K562 (cell line): ENCODE results near the gene GYS1. TPM values are rescaled to one million over a fixed set of nuclear protein-coding genes. Genes with fewer than 3 reads are reported as not detected.
A peak's percentile ranks its signal among the peaks of the same experiment; 100 is the strongest.

ENCODE experiments used
- ATAC-seq: fragments of 200-7000 bp; cut with Tn5 transposase; 3 replicates; pipeline ENCODE4 v1.9.1; 2020; ENCODE audit warnings: moderate library complexity
- BruUV-seq: library from RNA; stranded (reverse); fragments of 400-500 nt; replicated peaks from 2 replicates; lab custom pipeline; 2021; lab: Mats Ljungman, UMichigan
- CTCF ChIA-PET: fragments of 300-600 bp; formaldehyde crosslinking; extraction: SDS; loops from one replicate; lab custom pipeline; 2021; ENCODE audit warnings: low intra/inter-chr PET ratio; lab: Yijun Ruan, JAX
- POLR2A ChIA-PET: fragments of 300-600, 350-650 bp; sonication (Branson Sonifier 250); formaldehyde crosslinking; extraction: SDS; loops from one replicate; lab custom pipeline; 2021; ENCODE audit warnings: antibody characterized with exemption, inconsistent platforms; lab: Yijun Ruan, JAX
- DNase-seq, 4 experiments: peaks; one replicate each; pipeline versions ENCODE4 v3.0.0 to v3.0.0-alpha.2; 2011 to 2018; ENCODE audit warnings: low spot score in 3 of 4, mixed read lengths in 3 of 4; ENCODE audit errors: extremely low read depth in 1 of 4
- FAIRE-seq: peaks from 2 replicates; lab custom pipeline; 2011; peaks lifted over from hg19 to GRCh38; lab: Jason Lieb, UNC
- H2AFZ ChIP-seq: 2 replicates; pipeline ENCODE4 v1.6.0; 2011; ENCODE audit warnings: low read depth, low read length, control low read depth, inconsistent platforms
- H3K27ac ChIP-seq: fragments of 200-600 bp; 3 replicates; pipeline ENCODE4 v1.8.0; 2011; ENCODE audit warnings: low read depth, mild to moderate bottlenecking, control low read depth, inconsistent platforms, low read length, moderate library complexity, mixed read lengths; ENCODE audit errors: extremely low read depth
- H3K27me3 ChIP-seq, 2 experiments: fragments of 300-600 bp in 1 of 2; 2 replicates in 1 of 2; 3 replicates in 1 of 2; pipeline versions ENCODE4 v1.6.0 to v1.8.0; 2011; ENCODE audit warnings: inconsistent platforms in 2 of 2, low read length in 2 of 2, mild to moderate bottlenecking in 1 of 2, mixed read lengths in 1 of 2, moderate library complexity in 1 of 2; ENCODE audit not compliant: control insufficient read depth in 2 of 2, insufficient read depth in 2 of 2
- H3K36me3 ChIP-seq: fragments of 300-600 bp; 3 replicates; pipeline ENCODE4 v1.8.0; 2011; ENCODE audit warnings: mild to moderate bottlenecking, low read length, inconsistent platforms; ENCODE audit not compliant: control insufficient read depth, insufficient read depth
- H3K4me1 ChIP-seq, 2 experiments: fragments of 200-600 bp in 1 of 2; replicated peaks in 1 of 2; 2 replicates in 1 of 2; 3 replicates in 1 of 2; pipeline versions ENCODE4 v1.5.1 to v1.8.0; 2011; ENCODE audit warnings: inconsistent platforms in 2 of 2, low read length in 2 of 2, mild to moderate bottlenecking in 1 of 2, mixed read lengths in 1 of 2, moderate library complexity in 1 of 2; ENCODE audit not compliant: control insufficient read depth in 2 of 2, insufficient read depth in 2 of 2
- H3K4me2 ChIP-seq: 2 replicates; pipeline ENCODE4 v1.6.1; 2011; ENCODE audit warnings: low read length, control low read depth, inconsistent platforms, mixed read lengths; ENCODE audit not compliant: insufficient read depth
- H3K4me3 ChIP-seq: fragments of 200-600 bp; sonication (generic), shearing (Covaris generic); 2 replicates; pipeline ENCODE4 v1.5.1; 2016; ENCODE audit warnings: control low read depth, inconsistent platforms
- H3K79me2 ChIP-seq: fragments of 200-600 bp; 3 replicates; pipeline ENCODE4 v1.8.0; 2011; ENCODE audit warnings: low read length, inconsistent platforms; ENCODE audit not compliant: control insufficient read depth, insufficient read depth
- H3K9ac ChIP-seq, 2 experiments: 2 replicates each; pipeline versions ENCODE4 v1.6.0 to v1.6.1; 2011; ENCODE audit warnings: low read depth in 2 of 2, low read length in 2 of 2, control low read depth in 1 of 2, inconsistent platforms in 1 of 2, mild to moderate bottlenecking in 1 of 2, mixed read lengths in 1 of 2; ENCODE audit not compliant: insufficient read depth in 1 of 2
- H3K9me1 ChIP-seq: one replicate; pipeline ENCODE4 v1.6.0; 2011; ENCODE audit warnings: inconsistent platforms, mild to moderate bottlenecking, low read length, moderate library complexity; ENCODE audit not compliant: control insufficient read depth, insufficient read depth
- H3K9me3 ChIP-seq: replicated peaks from 2 replicates; pipeline ENCODE4 v1.5.1; 2011; ENCODE audit warnings: low read depth, low read length, inconsistent platforms; ENCODE audit not compliant: control insufficient read depth, insufficient read depth
- H4K20me1 ChIP-seq: replicated peaks from 2 replicates; pipeline ENCODE4 v1.6.1; 2011; ENCODE audit warnings: low read length, inconsistent platforms, mixed read lengths; ENCODE audit not compliant: control insufficient read depth, insufficient read depth
- EGR1 ChIP-seq: fragments of 450-650 bp; conservative IDR thresholded peaks from 2 replicates; pipeline ENCODE4 v1.6.1; 2017; ENCODE audit warnings: mild to moderate bottlenecking
- WGBS: fragments of 100-300 bp; shearing (Covaris generic); methylation state at CpG from one replicate; pipeline ENCODE4 v1.1.6; 2016; ENCODE audit warnings: low coverage, mixed read lengths; ENCODE audit not compliant: insufficient coverage; ENCODE audit errors: missing lambda C conversion rate; 5-methylcytosine and 5-hydroxymethylcytosine counted together
- in situ Hi-C: fragments of 300-500 bp; cut with MboI; formaldehyde crosslinking; loops from 4 replicates; pipeline ENCODE4 v1.15.0; 2018; ENCODE audit warnings: inconsistent platforms, mixed read lengths
- intact Hi-C: fragments of 100-400 bp; cut with micrococcal nuclease; formaldehyde crosslinking; loops from 2 replicates; pipeline ENCODE4 v1.14.2; 2022
- polyA plus RNA-seq, 8 experiments: library from polyadenylated mRNA; depleted of rRNA in 4 of 8; stranded (reverse) in 5 of 8; unstranded in 3 of 8; fragments of >200 nt; fragmentation: Nextera tagmentation in 2 of 8; fragmentation: Illumina TruSeq in 1 of 8; extraction: Ambion mirVana in 2 of 8; extraction: Trizol in 1 of 8; gene quantifications; 2 replicates each; pipeline versions ENCODE4 v1.2.1 to v1.2.3, GENCODE V29; 2011 to 2014; ENCODE audit warnings: inconsistent platforms in 1 of 8, missing spikeins in 1 of 8
- total RNA-seq, 7 experiments: library from RNA; depleted of rRNA in 6 of 7; stranded (reverse); fragments of >200 nt in 6 of 7; fragmentation: Illumina TruSeq in 2 of 7; extraction: Trizol in 2 of 7; gene quantifications; 2 replicates each; pipeline versions ENCODE4 v1.2.1 to v1.2.3, GENCODE V29; 2011 to 2021; ENCODE audit warnings: low replicate concordance in 1 of 7
- TF ChIP-seq, protein P1 (sequence below): fragments of 450-650 bp; IDR thresholded peaks from 2 replicates; pipeline ENCODE4 v1.6.1; 2016; ENCODE audit warnings: mild to moderate bottlenecking
- TF ChIP-seq, protein P2 (sequence below): fragments of 250-450 bp; sonication (Bioruptor Pico); IDR thresholded peaks from 2 replicates; pipeline ENCODE4 v1.4.0; 2020; ENCODE audit warnings: borderline replicate concordance

The GYS1 gene
- total and polyA plus RNA-seq, 9 of the 15 experiments (the other 6 are each of a cell fraction or from before 2014, with no cell fraction given) = 1.9 to 31.1 (median 15.2) TPM

DNA sequence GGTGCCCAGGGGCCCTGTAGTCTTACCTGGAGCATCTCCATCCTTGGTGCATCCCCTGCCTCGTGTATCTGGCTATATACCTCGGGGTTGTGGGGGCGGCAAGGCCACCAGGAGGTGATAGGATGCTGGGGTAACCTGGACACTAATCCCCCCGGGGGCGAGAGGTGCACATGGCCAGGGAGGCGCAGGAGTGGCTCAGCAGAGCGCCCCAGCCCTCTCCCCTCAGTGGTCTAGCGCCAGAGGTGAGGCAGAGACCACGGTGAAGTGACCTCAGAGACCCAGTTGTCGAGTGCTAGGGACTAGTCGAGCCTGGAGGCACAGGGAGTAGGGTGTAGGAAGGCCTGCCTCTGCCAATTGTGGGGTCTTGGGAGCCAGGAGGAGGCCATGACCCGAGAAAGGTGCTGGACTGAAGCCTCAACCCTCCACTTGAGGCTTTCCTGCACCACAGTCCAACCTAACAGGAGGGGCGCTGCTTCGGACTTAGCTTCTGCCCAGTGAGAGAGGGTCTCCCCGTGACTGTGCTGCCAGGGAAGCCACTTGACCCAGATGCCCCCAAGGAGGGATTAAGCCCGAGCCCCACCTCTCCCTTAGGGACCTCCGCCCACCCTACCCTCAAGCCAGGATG, 24.0 kb upstream of the GYS1 start, which contains the start of gene LHB:
TSS of gene LHB (minus strand) at position 51 of the 625 bp plus-strand sequence. CDS start at position 41, 10 bp downstream.
- peaks cover 7% of the 10 kb centered on the region for H3K9me1 ChIP-seq
- peaks cover 12% of the 10 kb centered on the region; the same call in 1 of the 2 replicates for H4K20me1 ChIP-seq
- ChIA-PET CTCF (no interaction called here), POLR2A (no interaction called here)
- BruUV-seq = no TSS peak
- no peaks in the 10 kb centered on the region for H3K79me2 ChIP-seq
- 0 out of 2 replicates have a peak within 1 kb of the TSS, but pooled peaks have one; percentile 44 for H2AFZ ChIP-seq
- intact Hi-C loops (no loop called here), in situ Hi-C loops (no loop called here)
- peak within 1 kb of the TSS; percentile 30 to 88 for H3K9ac ChIP-seq
- ATAC-seq (no peak), FAIRE-seq (no peak), DNase-seq (no peak)
- H3K36me3 ChIP-seq = peaks cover 42% of the 10 kb centered on the region; the same call in 2 of the 3 replicates
- peak within 1 kb of the TSS; percentile 41 for H3K4me3 ChIP-seq
- H3K27me3 ChIP-seq = no peaks in the 10 kb centered on the region
- no peaks in the 10 kb centered on the region for H3K9me3 ChIP-seq
- H3K4me2 ChIP-seq = peak within 1 kb of the TSS; percentile 76; the same call in 1 of the 2 replicates
- 61% methylated on average over 14 of the region's 17 CpGs for WGBS
- peak within 1 kb of the TSS; percentile 32; the same call in 1 of the 3 replicates for H3K27ac ChIP-seq
- TF ChIP-seq, protein P1, sequence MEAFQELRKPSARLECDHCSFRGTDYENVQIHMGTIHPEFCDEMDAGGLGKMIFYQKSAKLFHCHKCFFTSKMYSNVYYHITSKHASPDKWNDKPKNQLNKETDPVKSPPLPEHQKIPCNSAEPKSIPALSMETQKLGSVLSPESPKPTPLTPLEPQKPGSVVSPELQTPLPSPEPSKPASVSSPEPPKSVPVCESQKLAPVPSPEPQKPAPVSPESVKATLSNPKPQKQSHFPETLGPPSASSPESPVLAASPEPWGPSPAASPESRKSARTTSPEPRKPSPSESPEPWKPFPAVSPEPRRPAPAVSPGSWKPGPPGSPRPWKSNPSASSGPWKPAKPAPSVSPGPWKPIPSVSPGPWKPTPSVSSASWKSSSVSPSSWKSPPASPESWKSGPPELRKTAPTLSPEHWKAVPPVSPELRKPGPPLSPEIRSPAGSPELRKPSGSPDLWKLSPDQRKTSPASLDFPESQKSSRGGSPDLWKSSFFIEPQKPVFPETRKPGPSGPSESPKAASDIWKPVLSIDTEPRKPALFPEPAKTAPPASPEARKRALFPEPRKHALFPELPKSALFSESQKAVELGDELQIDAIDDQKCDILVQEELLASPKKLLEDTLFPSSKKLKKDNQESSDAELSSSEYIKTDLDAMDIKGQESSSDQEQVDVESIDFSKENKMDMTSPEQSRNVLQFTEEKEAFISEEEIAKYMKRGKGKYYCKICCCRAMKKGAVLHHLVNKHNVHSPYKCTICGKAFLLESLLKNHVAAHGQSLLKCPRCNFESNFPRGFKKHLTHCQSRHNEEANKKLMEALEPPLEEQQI = no peak
- TF ChIP-seq, protein P2, sequence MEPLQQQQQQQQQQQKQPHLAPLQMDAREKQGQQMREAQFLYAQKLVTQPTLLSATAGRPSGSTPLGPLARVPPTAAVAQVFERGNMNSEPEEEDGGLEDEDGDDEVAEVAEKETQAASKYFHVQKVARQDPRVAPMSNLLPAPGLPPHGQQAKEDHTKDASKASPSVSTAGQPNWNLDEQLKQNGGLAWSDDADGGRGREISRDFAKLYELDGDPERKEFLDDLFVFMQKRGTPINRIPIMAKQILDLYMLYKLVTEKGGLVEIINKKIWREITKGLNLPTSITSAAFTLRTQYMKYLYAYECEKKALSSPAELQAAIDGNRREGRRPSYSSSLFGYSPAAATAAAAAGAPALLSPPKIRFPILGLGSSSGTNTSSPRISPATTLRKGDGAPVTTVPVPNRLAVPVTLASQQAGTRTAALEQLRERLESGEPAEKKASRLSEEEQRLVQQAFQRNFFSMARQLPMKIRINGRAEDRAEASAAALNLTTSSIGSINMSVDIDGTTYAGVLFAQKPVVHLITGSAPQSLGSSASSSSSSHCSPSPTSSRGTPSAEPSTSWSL (CRISPR knock-in tag) = no peak
- peak; percentile 13; the same call in 1 of the 2 replicates for TF ChIP-seq EGR1
- peaks cover 21 to 59% of the 10 kb centered on the region in 2 experiments; a peak in 4 of 5 replicates for H3K4me1 ChIP-seq
